ENCODE measurements around the gene ZNF644.

ZNF644 gene

GRCh38 chr1:90969241-90969640 is 52.6 kb downstream of the ZNF644 start:
- DNase-seq (ENCODE audit: low read depth): no peak
- TF ChIP-seq CTCF (IDR thresholded peaks at IDR 0.05; ENCODE audit: insufficient read depth, low read depth, low read length, missing control alignments): no peak
- H3K4me3 ChIP-seq (ENCODE audit: low read length): no peak overlapping the region

DNA sequence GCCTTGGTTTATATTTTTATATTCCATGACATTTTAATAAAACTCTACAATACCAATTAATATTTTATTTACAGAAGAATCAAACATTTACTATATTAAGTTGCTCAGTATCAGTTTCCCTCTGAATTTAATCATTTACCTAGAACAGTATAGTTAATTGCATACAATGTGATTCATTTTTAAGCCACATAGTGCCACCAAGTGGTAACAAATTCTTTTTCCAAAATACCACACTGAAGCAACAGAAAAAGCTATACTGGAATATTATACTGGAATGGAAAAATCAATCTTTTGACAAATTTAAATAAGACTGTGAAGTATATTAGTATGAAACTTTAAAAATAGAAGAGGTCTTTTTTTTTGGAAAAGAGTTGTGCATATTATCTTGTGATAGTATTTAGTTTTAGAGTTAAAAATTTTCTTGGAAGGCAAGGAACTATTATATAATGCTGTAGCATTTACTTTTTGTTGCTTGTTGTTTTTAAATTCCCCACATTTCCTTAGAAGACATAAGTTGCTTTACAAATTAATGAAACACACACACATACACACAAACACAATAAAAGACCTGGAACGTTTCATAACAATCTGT is 57.3 kb downstream of the ZNF644 start:
- TF ChIP-seq CTCF (IDR thresholded peaks at IDR 0.05; ENCODE audit: insufficient read depth, low read depth, low read length, missing control alignments): no peak
- H3K4me3 ChIP-seq (ENCODE audit: low read length): no peak overlapping the region
- DNase-seq (ENCODE audit: low read depth): peak; percentile 29

GRCh38 chr1:90963651-90964050 is 58.2 kb downstream of the ZNF644 start:
- H3K4me3 ChIP-seq (ENCODE audit: low read length): no peak overlapping the region

DNA sequence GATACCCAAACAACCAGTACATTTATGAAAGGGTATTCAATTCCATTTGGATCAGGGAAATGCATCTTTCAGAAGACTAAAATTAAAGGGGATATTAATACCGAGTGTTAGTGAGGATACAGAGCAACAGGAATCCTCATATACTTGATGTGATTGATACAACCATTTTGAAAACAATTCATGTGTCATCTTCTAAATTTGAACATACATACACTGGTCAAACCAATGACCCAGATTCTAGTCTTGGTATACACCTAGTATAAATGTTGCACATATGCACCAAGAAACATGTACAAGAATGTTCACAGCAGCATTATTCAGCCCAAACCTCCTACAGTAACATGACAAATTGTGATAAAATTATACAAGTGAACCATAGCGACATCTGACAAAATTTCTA is 58.6 kb downstream of the ZNF644 start:
- peak; percentile 27 for DNase-seq (ENCODE audit: low read depth)
- no peak overlapping the region for H3K4me3 ChIP-seq (ENCODE audit: low read length)
- no peak for TF ChIP-seq CTCF (IDR thresholded peaks at IDR 0.05; ENCODE audit: insufficient read depth, low read depth, low read length, missing control alignments)

More at GRCh38 chr1:90963651-90964050, 58.2 kb downstream of the ZNF644 start:
- TF ChIP-seq CTCF (IDR thresholded peaks at IDR 0.05; ENCODE audit: insufficient read depth, low read depth, low read length, missing control alignments): no peak
- DNase-seq (ENCODE audit: low read depth): peak; percentile 11

GRCh38 chr1:90959352-90960206 is 62.3 kb downstream of the ZNF644 start:
- no peak for TF ChIP-seq CTCF (IDR thresholded peaks at IDR 0.05; ENCODE audit: insufficient read depth, low read depth, low read length, missing control alignments)
- DNase-seq (ENCODE audit: low read depth): peak; percentile 49
- H3K4me3 ChIP-seq (ENCODE audit: low read length): no peak overlapping the region

DNA sequence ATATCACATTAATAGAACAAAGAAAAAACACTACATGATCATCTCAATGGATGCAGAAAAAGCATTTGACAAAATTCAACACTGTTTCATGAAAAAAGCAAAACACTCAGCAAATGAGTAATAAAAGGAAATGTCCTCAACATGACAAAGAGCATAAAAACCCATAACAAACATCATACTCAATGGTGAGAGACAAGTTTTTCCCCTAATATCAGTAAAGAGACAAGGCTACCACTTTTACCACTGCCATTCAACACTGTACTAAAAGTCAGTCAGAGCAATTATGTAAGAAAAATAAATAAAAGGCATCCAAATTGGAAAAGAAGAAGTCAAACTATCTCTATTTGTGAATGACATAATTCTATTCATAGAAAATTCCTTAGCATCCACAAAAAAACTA is 64.3 kb downstream of the ZNF644 start:
- TF ChIP-seq CTCF (IDR thresholded peaks at IDR 0.05; ENCODE audit: insufficient read depth, low read depth, low read length, missing control alignments): no peak
- no peak overlapping the region for H3K4me3 ChIP-seq (ENCODE audit: low read length)
- DNase-seq (ENCODE audit: low read depth): peak; percentile 4

Data from epithelial cell of esophagus (primary cell).